ENCODE results near the gene SHC4. TPM values are rescaled to one million over a fixed set of nuclear protein-coding genes. Genes with fewer than 3 reads are reported as not detected.

The SHC4 gene
- total and polyA plus RNA-seq, 8 donors = 0.25 to 4.4 (median 0.47) TPM; not detected in 2

- WGBS, 5 donors = 81 to 93% (median 88%) methylated on average over 3 to 4 of the region's 4 CpGs
- no peak overlapping the region for H3K27ac ChIP-seq
- H3K36me3 ChIP-seq = no peaks in the 10 kb centered on the region
- no peaks in the 10 kb centered on the region for H3K9me3 ChIP-seq
- TF ChIP-seq EP300 (IDR thresholded peaks at IDR 0.05) (no peak), POLR2A (IDR thresholded peaks at IDR 0.05) (no peak), CTCF (IDR thresholded peaks at IDR 0.05) (no peak), POLR2AphosphoS5 (IDR thresholded peaks at IDR 0.05) (no peak)
- no peak overlapping the region for H3K4me3 ChIP-seq
- no peaks in the 10 kb centered on the region for H3K4me1 ChIP-seq
- intact Hi-C loops (cut with DNase I; ENCODE audit: low total_unique reads) = no loop called here
- DNase-seq = no peak
- H3K27me3 ChIP-seq = no peaks in the 10 kb centered on the region
These were observed 59.0 kb downstream of the SHC4 start for GRCh38 chr15:48904758-48905157.

- WGBS, 5 donors = 82 to 90% (median 87%) methylated on average over 4 of the region's 4 CpGs
- intact Hi-C loops (cut with DNase I; ENCODE audit: low total_unique reads) = no loop called here
- no peak for TF ChIP-seq POLR2A (IDR thresholded peaks at IDR 0.05)
- no peak for TF ChIP-seq POLR2AphosphoS5 (IDR thresholded peaks at IDR 0.05)
- no peak for TF ChIP-seq EP300 (IDR thresholded peaks at IDR 0.05)
- TF ChIP-seq CTCF (IDR thresholded peaks at IDR 0.05) = no peak
- H3K27me3 ChIP-seq = peaks cover 0 to 10% (median 0%) of the 10 kb centered on the region in 3 donors
- no peaks in the 10 kb centered on the region for H3K36me3 ChIP-seq
- H3K4me1 ChIP-seq = peaks cover 0 to 20% (median 8%) of the 10 kb centered on the region in 4 donors
- H3K27ac ChIP-seq = no peak overlapping the region
- H3K4me3 ChIP-seq = no peak overlapping the region
- DNase-seq = no peak
- H3K9me3 ChIP-seq = no peaks in the 10 kb centered on the region
These were observed 63.9 kb downstream of the SHC4 start for GRCh38 chr15:48899793-48900192.

GRCh38 chr15:48898446-48898845 lies 65.3 kb downstream of the SHC4 start:
- Histone ChIP-seq H3K9me3 (no peaks in the 10 kb centered on the region), H3K27me3 (peaks cover 0 to 10% (median 0%) of the 10 kb centered on the region in 3 donors), H3K27ac (peak overlapping the region in 2 of 5 donors; percentile 48 to 66), H3K36me3 (no peaks in the 10 kb centered on the region), H3K4me3 (peak overlapping the region in 1 of 4 donors; percentile 2), H3K4me1 (peaks cover 0 to 20% (median 8%) of the 10 kb centered on the region in 4 donors)
- no peak for TF ChIP-seq CTCF (IDR thresholded peaks at IDR 0.05)
- TF ChIP-seq EP300 (IDR thresholded peaks at IDR 0.05) = no peak
- TF ChIP-seq POLR2A (IDR thresholded peaks at IDR 0.05) = no peak
- no peak for TF ChIP-seq POLR2AphosphoS5 (IDR thresholded peaks at IDR 0.05)
- DNase-seq = no peak
- intact Hi-C loops (cut with DNase I; ENCODE audit: low total_unique reads) = no loop called here
- WGBS, 5 donors = 56 to 72% (median 61%) methylated on average over 2 of the region's 2 CpGs

GRCh38 chr15:48898032-48898431 lies 65.7 kb downstream of the SHC4 start:
- no peaks in the 10 kb centered on the region for H3K9me3 ChIP-seq
- whole genome bisulfite sequencing, 5 donors = 19 to 38% (median 32%) methylated on average over 4 of the region's 4 CpGs
- peak overlapping the region in 3 of 5 donors; percentile 15 to 66 (median 48) for H3K27ac ChIP-seq
- peaks cover 0 to 20% (median 8%) of the 10 kb centered on the region in 4 donors for H3K4me1 ChIP-seq
- no peaks in the 10 kb centered on the region for H3K36me3 ChIP-seq
- peak overlapping the region in 1 of 4 donors; percentile 2 for H3K4me3 ChIP-seq
- H3K27me3 ChIP-seq = peaks cover 0 to 10% (median 0%) of the 10 kb centered on the region in 3 donors
- DNase-seq = no peak
- intact Hi-C loops (cut with DNase I; ENCODE audit: low total_unique reads) = no loop called here
- TF ChIP-seq EP300 (IDR thresholded peaks at IDR 0.05) (no peak), CTCF (IDR thresholded peaks at IDR 0.05) (no peak)
